ENCODE results near the gene ARFRP1.

GRCh38 chr20:63732118-63733095, 24.6 kb upstream of the ARFRP1 start:
- TF ChIP-seq POLR2AphosphoS5 (IDR thresholded peaks at IDR 0.05; ENCODE audit: low read depth, low read length) (no peak), TAF1 (IDR thresholded peaks at IDR 0.05; ENCODE audit: borderline replicate concordance, insufficient read depth, low read length) (no peak), SIN3A (IDR thresholded peaks at IDR 0.05; ENCODE audit: borderline replicate concordance, insufficient read depth, low read length) (no peak), FOXP2 (optimal IDR thresholded peaks at IDR 0.05; ENCODE audit: borderline replicate concordance, extremely low read depth, extremely low read length, insufficient read depth) (no peak)
- TF ChIP-seq, protein P1, sequence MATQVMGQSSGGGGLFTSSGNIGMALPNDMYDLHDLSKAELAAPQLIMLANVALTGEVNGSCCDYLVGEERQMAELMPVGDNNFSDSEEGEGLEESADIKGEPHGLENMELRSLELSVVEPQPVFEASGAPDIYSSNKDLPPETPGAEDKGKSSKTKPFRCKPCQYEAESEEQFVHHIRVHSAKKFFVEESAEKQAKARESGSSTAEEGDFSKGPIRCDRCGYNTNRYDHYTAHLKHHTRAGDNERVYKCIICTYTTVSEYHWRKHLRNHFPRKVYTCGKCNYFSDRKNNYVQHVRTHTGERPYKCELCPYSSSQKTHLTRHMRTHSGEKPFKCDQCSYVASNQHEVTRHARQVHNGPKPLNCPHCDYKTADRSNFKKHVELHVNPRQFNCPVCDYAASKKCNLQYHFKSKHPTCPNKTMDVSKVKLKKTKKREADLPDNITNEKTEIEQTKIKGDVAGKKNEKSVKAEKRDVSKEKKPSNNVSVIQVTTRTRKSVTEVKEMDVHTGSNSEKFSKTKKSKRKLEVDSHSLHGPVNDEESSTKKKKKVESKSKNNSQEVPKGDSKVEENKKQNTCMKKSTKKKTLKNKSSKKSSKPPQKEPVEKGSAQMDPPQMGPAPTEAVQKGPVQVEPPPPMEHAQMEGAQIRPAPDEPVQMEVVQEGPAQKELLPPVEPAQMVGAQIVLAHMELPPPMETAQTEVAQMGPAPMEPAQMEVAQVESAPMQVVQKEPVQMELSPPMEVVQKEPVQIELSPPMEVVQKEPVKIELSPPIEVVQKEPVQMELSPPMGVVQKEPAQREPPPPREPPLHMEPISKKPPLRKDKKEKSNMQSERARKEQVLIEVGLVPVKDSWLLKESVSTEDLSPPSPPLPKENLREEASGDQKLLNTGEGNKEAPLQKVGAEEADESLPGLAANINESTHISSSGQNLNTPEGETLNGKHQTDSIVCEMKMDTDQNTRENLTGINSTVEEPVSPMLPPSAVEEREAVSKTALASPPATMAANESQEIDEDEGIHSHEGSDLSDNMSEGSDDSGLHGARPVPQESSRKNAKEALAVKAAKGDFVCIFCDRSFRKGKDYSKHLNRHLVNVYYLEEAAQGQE (IDR thresholded peaks at IDR 0.05; ENCODE audit: insufficient read depth in 1 of 2, low read depth in 2 of 2, low read length in 2 of 2): no peak
